Esophagus squamous epithelium (tissue), 5 donors: ENCODE data around the gene KCNA3. TPM values are rescaled to one million over a fixed set of nuclear protein-coding genes. Genes with fewer than 3 reads are reported as not detected.

Experiments
- DNase-seq: peaks from one replicate; lab custom pipeline; 2025; lab: John Stamatoyannopoulos, UW
- H3K27ac ChIP-seq, 4 donors: fragments of 200-600 bp; sonication (generic); one replicate each; pipeline ENCODE4 v1.5.1; 2016 to 2019; ENCODE audit warnings: mild to moderate bottlenecking in 1 of 4
- H3K27me3 ChIP-seq, 4 donors: fragments of 200-600 bp; sonication (generic); 1 replicate in 3 of 4; 2 replicates in 1 of 4; pipeline versions ENCODE4 v1.5.1 to v1.6.0; 2017 to 2021; ENCODE audit warnings: antibody characterized with exemption in 1 of 4
- H3K36me3 ChIP-seq, 3 donors: fragments of 200-600 bp; sonication (generic); one replicate each; pipeline ENCODE4 v1.5.1; 2016 to 2019
- H3K4me1 ChIP-seq, 3 donors: fragments of 200-600 bp; sonication (generic); one replicate each; pipeline ENCODE4 v1.5.1; 2017 to 2019
- H3K4me3 ChIP-seq, 4 donors: fragments of 200-600 bp; sonication (generic); 1 replicate in 3 of 4; 2 replicates in 1 of 4; pipeline ENCODE4 v1.5.1; 2016 to 2019; ENCODE audit warnings: mild to moderate bottlenecking in 2 of 4, moderate library complexity in 1 of 4
- H3K9me3 ChIP-seq, 3 donors: fragments of 200-600 bp; sonication (generic); one replicate each; pipeline ENCODE4 v1.5.1; 2016 to 2019
- POLR2A ChIP-seq, 4 donors: fragments of 450-650 bp; IDR thresholded peaks; one replicate each; pipeline ENCODE4 v1.6.1; 2017; ENCODE audit warnings: antibody characterized with exemption in 4 of 4, mild to moderate bottlenecking in 4 of 4, moderate library complexity in 3 of 4
- WGBS, 2 donors: methylation state at CpG; one replicate each; pipeline ENCODE4 v1.1.5; 2018; 5-methylcytosine and 5-hydroxymethylcytosine counted together
- intact Hi-C: fragments of 100-400 bp; cut with DNase I; formaldehyde crosslinking; loops from one replicate; pipeline ENCODE4 v1.15.0; 2022
- total RNA-seq, 4 donors: library from RNA; depleted of rRNA; stranded (reverse); fragments of >200 nt; gene quantifications; one replicate each; pipeline ENCODE4 v1.1.0, GENCODE V29; 2016
- TF ChIP-seq, protein P1 (sequence below), 6 experiments: fragments of 450-650 bp in 4 of 6; fragments of 200-600 bp in 2 of 6; sonication (generic) in 2 of 6; IDR thresholded peaks; one replicate each; pipeline ENCODE4 v1.5.1; 2016 to 2019; ENCODE audit warnings: antibody characterized with exemption in 6 of 6, mild to moderate bottlenecking in 4 of 6, moderate library complexity in 4 of 6
- donor health status: DM: yes; HTN: yes; CAD: no.

The KCNA3 gene
- total RNA-seq, 4 donors from 2014 or later = 0.34 to 3.2 (median 1.2) TPM

DNA sequence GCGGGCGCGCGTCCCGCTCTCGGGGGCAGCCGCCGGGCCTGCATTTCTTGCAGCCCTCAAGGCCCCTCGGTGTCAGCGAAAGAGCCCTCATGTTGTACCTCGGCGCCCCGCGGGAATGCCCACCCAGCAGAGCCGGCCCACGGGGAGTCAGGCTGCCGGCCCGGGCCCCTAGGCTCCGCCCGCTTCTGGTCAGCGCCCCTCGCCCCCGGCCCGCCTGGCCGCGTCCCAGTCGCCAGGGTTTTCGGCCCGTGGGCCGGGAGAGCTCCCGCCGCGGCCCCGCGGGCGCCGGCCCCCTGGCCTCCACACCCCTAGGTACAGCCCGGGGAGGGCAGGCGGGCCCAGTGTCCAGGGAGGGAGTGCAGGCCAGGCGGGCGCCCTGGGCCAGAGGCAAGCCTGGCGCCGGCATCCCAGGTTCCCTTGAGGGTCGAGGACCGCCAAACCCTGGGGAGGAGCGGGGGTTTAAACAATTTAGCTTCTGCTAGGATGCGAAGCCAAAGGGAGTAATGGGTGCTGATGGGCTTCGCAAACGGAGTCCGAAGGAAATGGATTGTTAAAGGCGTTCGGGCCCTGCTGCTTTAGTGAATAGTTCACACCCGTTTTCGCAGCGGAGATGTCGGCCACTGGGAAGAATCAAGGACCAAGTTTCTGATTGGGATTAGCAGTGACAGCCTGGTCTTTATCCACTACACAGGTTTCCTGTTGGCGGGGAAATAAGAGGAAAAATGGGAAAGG lies 486 bp upstream of the KCNA3 start:
- H3K27me3 ChIP-seq = peaks cover 13 to 87% (median 16%) of the 10 kb centered on the region in 4 donors
- TF ChIP-seq, protein P1, sequence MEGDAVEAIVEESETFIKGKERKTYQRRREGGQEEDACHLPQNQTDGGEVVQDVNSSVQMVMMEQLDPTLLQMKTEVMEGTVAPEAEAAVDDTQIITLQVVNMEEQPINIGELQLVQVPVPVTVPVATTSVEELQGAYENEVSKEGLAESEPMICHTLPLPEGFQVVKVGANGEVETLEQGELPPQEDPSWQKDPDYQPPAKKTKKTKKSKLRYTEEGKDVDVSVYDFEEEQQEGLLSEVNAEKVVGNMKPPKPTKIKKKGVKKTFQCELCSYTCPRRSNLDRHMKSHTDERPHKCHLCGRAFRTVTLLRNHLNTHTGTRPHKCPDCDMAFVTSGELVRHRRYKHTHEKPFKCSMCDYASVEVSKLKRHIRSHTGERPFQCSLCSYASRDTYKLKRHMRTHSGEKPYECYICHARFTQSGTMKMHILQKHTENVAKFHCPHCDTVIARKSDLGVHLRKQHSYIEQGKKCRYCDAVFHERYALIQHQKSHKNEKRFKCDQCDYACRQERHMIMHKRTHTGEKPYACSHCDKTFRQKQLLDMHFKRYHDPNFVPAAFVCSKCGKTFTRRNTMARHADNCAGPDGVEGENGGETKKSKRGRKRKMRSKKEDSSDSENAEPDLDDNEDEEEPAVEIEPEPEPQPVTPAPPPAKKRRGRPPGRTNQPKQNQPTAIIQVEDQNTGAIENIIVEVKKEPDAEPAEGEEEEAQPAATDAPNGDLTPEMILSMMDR (IDR thresholded peaks at IDR 0.05) = no peak
- TF ChIP-seq POLR2A (IDR thresholded peaks at IDR 0.05) = no peak
- WGBS, 2 donors = 42 to 53% methylated on average over 8 to 15 of the region's 57 CpGs
- no peaks in the 10 kb centered on the region for H3K9me3 ChIP-seq
- no peaks in the 10 kb centered on the region for H3K36me3 ChIP-seq
- intact Hi-C loops = no loop called here
- DNase-seq = no peak
- peak overlapping the region in 3 of 4 donors; percentile 13 to 70 (median 68) for H3K27ac ChIP-seq
- H3K4me1 ChIP-seq = peaks cover 0 to 18% (median 11%) of the 10 kb centered on the region in 3 donors
- H3K4me3 ChIP-seq = peak overlapping the region; percentile 22 to 68 (median 42)

GRCh38 chr1:110673805-110674336 lies 869 bp downstream of the KCNA3 start:
- no peaks in the 10 kb centered on the region for H3K9me3 ChIP-seq
- H3K27me3 ChIP-seq = peaks cover 13 to 88% (median 16%) of the 10 kb centered on the region in 4 donors
- H3K36me3 ChIP-seq = no peaks in the 10 kb centered on the region
- intact Hi-C loops = no loop called here
- H3K27ac ChIP-seq = peak overlapping the region; percentile 13 to 70 (median 54)
- 63 to 71% methylated on average over 10 to 29 of the region's 51 CpGs for WGBS, 2 donors
- peaks cover 0 to 18% (median 11%) of the 10 kb centered on the region in 3 donors for H3K4me1 ChIP-seq
- no peak for DNase-seq
- peak overlapping the region; percentile 22 to 68 (median 42) for H3K4me3 ChIP-seq
- TF ChIP-seq, protein P1 (IDR thresholded peaks at IDR 0.05) = no peak
- TF ChIP-seq POLR2A (IDR thresholded peaks at IDR 0.05) = no peak

- H3K27ac ChIP-seq = peak overlapping the region; percentile 13 to 70 (median 54)
Measured at GRCh38 chr1:110673197-110673701, 1.5 kb downstream of the KCNA3 start.

GRCh38 chr1:110672753-110673108 lies 2.0 kb downstream of the KCNA3 start:
- Histone ChIP-seq H3K27ac (peak overlapping the region; percentile 13 to 70 (median 54)), H3K27me3 (peaks cover 13 to 94% (median 16%) of the 10 kb centered on the region in 4 donors), H3K9me3 (no peaks in the 10 kb centered on the region), H3K36me3 (no peaks in the 10 kb centered on the region), H3K4me1 (peaks cover 0 to 18% (median 11%) of the 10 kb centered on the region in 3 donors), H3K4me3 (peak overlapping the region in 3 of 4 donors; percentile 22 to 68 (median 55))
- DNase-seq = no peak
- WGBS, 2 donors = 26 to 53% methylated on average over 4 of the region's 4 CpGs
- intact Hi-C loops = no loop called here
- TF ChIP-seq, protein P1 (IDR thresholded peaks at IDR 0.05) = no peak
- TF ChIP-seq POLR2A (IDR thresholded peaks at IDR 0.05) = peak in 2 of 4 donors; percentile 43 to 74

More at GRCh38 chr1:110673197-110673701, 1.5 kb downstream of the KCNA3 start:
- DNase-seq = no peak
- Histone ChIP-seq H3K36me3 (no peaks in the 10 kb centered on the region), H3K4me1 (peaks cover 0 to 18% (median 11%) of the 10 kb centered on the region in 3 donors), H3K4me3 (peak overlapping the region; percentile 22 to 68 (median 42)), H3K27me3 (peaks cover 13 to 89% (median 16%) of the 10 kb centered on the region in 4 donors), H3K9me3 (no peaks in the 10 kb centered on the region)
- intact Hi-C loops = no loop called here
- WGBS, 2 donors = 67 to 79% methylated on average over 20 to 23 of the region's 25 CpGs
- no peak for TF ChIP-seq POLR2A (IDR thresholded peaks at IDR 0.05)
- TF ChIP-seq, protein P1 (IDR thresholded peaks at IDR 0.05) = no peak
